Lower leg skin (tissue), 3 donors: Measurements from ENCODE around the gene OR52A5.

ENCODE experiments used
- CTCF ChIP-seq, 3 donors: fragments of 450-650 bp; IDR thresholded peaks; one replicate each; pipeline ENCODE4 v1.5.1; 2016; ENCODE audit warnings: antibody characterized with exemption in 3 of 3, mild to moderate bottlenecking in 3 of 3, moderate library complexity in 2 of 3
- POLR2A ChIP-seq, 2 donors: fragments of 450-650 bp; IDR thresholded peaks; one replicate each; pipeline ENCODE4 v1.6.1; 2016 to 2017; ENCODE audit warnings: antibody characterized with exemption in 2 of 2, mild to moderate bottlenecking in 1 of 2, moderate library complexity in 1 of 2

DNA sequence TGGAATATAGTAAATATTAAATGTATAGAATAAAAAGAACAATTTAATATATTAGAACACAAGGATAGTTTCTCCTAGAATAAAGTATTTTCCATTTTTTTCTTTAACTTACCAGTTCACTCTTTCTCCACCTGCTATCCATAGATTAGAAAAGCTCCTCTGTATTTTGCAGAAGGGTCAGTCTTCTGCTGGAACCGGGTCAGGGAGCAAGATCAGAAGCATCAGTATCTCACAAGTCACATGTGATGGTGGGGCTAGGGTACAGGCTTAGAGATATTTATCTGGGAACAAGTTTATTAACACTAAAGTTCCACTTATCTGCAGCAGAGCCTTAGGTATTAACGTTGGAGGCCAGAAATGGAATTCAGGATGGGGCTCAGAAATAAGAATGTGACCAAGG is 33.7 kb upstream of the OR52A5 start:
- TF ChIP-seq POLR2A (IDR thresholded peaks at IDR 0.05), result no peak
- no peak for TF ChIP-seq CTCF (IDR thresholded peaks at IDR 0.05)
